ENCODE data around the gene GARNL3. TPM values are rescaled to one million over a fixed set of nuclear protein-coding genes. Genes with fewer than 3 reads are reported as not detected.

GARNL3 gene
- total RNA-seq, 1 experiment from 2014 or later = 1.3 TPM

DNA sequence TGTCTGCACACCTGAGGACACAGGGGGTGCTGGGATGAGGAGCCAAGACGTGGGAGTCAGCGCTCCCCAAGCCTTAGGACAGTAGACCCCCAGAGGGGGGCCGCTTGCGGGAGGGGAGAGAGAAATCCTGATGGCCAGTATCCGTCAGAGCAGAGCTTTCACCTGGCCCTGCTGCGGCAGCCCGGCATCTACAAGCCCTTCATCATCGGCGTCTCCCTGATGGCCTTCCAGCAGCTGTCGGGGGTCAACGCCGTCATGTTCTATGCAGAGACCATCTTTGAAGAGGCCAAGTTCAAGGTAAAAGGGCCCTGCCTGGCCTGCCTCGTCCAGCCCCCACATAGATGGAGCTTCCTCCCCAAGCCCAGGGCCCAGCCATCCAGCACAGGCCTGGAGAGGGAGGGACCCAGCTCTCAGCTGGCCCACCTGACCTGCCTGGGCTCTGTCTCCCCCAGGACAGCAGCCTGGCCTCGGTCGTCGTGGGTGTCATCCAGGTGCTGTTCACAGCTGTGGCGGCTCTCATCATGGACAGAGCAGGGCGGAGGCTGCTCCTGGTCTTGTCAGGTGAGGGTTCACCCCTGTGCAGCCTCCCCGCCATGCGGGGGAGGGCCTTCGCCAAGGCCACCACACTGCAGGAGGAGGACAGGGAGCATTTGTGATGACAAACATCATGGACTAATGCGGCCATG is 139.1 kb downstream of the GARNL3 start:
- DNase-seq (ENCODE audit: low read depth) = no peak

DNA sequence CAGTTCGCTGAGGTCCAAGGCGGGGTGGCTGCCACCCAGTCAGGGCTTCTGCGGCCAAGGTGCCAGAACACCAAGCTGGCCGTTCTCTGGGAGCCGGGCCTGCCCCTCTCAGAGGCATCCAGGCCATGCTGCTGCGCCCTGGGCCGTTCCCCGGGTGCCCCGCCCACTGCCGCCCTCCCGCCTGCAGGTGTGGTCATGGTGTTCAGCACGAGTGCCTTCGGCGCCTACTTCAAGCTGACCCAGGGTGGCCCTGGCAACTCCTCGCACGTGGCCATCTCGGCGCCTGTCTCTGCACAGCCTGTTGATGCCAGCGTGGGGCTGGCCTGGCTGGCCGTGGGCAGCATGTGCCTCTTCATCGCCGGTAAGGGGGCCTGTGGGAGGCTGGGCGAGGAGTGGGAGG is 140.1 kb downstream of the GARNL3 start:
- DNase-seq (ENCODE audit: low read depth) = no peak

GRCh38 chr9:127405344-127406125 is 141.0 kb downstream of the GARNL3 start:
- no peak for DNase-seq (ENCODE audit: low read depth)

DNA sequence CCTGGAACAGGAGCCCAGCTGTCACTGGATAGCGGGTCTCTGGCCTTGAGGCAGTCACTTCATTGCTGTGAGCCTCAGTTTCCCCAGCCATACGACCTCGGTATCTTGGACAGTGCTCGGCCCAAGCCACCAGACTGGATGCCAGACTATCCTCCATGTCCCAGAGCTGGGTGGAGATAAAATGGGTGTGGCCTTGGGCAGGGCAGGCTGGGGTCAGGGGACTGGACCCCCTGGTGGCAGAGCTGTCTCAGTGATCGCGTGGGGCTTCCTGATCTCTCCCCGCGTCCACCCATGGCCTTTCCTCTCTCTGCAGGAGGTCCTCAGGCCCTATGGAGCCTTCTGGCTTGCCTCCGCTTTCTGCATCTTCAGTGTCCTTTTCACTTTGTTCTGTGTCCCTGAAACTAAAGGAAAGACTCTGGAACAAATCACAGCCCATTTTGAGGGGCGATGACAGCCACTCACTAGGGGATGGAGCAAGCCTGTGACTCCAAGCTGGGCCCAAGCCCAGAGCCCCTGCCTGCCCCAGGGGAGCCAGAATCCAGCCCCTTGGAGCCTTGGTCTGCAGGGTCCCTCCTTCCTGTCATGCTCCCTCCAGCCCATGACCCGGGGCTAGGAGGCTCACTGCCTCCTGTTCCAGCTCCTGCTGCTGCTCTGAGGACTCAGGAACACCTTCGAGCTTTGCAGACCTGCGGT is 142.4 kb downstream of the GARNL3 start:
- DNase-seq (ENCODE audit: low read depth) = no peak

- DNase-seq (ENCODE audit: low read depth) = no peak
Measured at GRCh38 chr9:127407492-127407843, 142.9 kb downstream of the GARNL3 start.

GRCh38 chr9:127411122-127411521 is 146.5 kb downstream of the GARNL3 start:
- DNase-seq (ENCODE audit: low read depth) = no peak

DNA sequence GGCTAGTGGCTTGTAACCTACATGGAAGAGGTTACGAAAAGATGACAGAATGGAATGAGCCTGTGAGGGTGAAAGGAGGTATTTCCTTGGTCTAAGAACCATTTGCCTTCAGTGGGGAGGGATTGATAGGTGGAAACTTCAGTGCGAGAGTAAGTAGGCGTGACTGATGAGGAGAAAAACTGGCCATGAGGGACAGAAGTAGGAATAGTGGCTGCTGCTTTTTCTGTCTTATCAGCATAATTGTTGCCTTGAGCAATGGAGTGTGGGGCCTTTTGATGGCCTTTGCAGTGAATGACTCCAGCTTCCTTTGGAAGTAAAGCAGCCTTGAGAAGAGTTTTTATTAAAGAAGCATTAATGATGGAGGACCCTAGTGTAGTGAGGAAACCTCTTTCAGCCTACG is 150.6 kb downstream of the GARNL3 start:
- DNase-seq (ENCODE audit: low read depth) = no peak

GRCh38 chr9:127415657-127416056 is 151.1 kb downstream of the GARNL3 start:
- no peak for DNase-seq (ENCODE audit: low read depth)

DNA sequence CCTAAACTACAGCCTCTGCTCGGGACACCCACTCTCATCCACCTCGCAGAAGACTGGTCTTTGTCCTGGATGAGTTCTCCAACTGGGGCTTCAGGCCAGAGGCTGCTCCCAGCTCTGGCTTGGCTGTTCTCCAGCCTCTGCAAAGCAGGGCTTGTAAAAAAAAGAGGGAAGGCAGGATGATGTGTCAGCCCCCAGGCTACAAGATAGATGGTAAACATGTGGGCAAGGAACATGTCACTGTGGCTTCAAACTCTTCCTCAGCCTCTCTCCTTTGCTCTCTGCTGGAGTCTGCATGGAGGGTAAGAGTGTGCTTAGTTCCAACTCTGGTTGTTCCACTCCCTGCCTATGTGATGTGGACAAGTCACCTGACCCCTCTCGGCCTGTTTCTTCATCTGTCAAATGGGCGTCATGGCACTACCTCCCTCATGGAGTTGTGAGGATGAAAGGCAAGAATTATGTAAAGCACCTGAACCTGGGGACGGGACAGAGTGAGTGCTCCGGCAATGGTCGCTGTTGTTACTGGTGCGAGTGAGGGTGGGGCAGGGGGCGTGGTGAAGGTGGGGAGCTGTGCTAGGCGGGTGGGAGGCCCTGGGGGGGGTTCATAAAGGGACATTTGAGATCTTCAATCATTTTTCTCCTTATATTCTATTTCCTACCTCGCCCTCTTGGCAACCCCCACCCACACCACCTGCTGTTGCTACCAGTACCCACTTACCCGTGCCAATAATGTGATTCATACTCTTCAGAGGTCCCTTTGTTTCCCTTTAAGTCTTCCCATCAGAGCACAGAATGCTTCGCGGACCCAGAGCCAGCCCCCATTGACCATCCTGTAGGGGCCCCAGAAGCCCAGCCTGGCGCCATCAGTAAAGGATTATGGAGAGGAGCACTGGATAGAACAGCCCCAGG is 152.8 kb downstream of the GARNL3 start:
- DNase-seq (ENCODE audit: low read depth) = peak; percentile 48

GRCh38 chr9:127418037-127418471 is 153.5 kb downstream of the GARNL3 start:
- DNase-seq (ENCODE audit: low read depth) = no peak

GRCh38 chr9:127419348-127419747 is 154.8 kb downstream of the GARNL3 start:
- no peak for DNase-seq (ENCODE audit: low read depth)

DNA sequence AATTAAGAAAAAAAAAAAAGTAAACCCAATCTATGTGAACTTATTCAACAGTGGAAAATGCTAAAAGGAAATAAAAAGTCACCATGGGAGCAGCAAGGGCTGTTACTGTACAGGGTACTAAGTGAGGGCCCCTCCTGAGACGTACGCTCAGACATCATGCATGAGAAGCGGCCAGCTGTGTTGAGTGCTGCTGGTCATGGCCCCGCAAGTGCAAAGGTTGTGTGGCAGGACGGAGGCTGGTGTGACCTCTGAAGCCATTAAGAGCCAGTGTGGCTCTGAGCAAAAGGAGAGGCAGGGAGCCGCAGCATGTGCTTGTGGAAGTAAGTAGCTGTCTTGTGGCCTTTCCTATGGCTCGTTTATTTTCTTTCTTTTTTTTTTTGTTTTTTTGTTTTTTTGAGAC is 156.5 kb downstream of the GARNL3 start:
- no peak for DNase-seq (ENCODE audit: low read depth)

- DNase-seq (ENCODE audit: low read depth) = no peak
Measured at GRCh38 chr9:127422133-127422782, 157.7 kb downstream of the GARNL3 start.

DNA sequence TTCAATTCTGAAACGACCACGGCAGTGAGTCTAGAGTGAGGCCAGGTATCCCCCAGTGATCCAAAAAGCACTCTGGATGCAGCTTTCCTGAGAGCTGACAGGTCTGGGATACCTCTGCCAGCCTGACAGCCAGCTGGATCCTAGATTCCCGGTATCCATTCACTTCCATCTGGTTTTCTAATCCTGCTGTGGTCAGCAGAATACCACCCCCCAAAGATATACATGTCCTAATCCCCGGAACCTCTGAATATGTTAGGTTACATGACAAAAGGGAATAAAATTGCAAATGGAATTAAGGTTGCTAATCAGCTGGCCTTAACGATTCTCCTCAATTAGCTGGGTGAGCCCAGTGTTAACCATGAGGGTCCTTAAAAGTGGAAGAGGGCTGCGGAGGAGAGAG is 158.2 kb downstream of the GARNL3 start:
- DNase-seq (ENCODE audit: low read depth) = no peak

- DNase-seq (ENCODE audit: low read depth) = no peak
Measured at GRCh38 chr9:127423476-127423933, 158.9 kb downstream of the GARNL3 start.

GRCh38 chr9:127423934-127424675 is 159.5 kb downstream of the GARNL3 start, which contains the start of gene ZNF79:
ZNF79 (plus strand) TSS chr9:127424382; CDS start chr9:127424788, 406 bp downstream.
- peak; percentile 88 for DNase-seq (ENCODE audit: low read depth)

DNA sequence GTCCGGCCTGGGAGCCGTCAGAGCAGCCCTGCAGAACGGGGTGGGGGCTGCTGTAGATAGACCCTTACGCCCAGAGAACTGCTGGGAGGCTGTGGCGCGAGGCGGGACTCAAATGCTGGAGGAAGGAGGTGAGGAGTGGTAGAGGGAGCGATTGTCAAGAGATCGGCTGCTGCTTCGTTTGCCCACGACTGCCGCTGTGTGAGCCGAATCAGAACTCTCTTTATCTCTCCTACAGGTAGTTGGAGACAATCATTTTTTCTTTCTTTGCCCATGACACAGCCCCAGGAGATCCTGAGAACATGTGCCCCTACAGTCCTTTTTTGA is 160.1 kb downstream of the GARNL3 start:
- DNase-seq (ENCODE audit: low read depth) = no peak

DNA sequence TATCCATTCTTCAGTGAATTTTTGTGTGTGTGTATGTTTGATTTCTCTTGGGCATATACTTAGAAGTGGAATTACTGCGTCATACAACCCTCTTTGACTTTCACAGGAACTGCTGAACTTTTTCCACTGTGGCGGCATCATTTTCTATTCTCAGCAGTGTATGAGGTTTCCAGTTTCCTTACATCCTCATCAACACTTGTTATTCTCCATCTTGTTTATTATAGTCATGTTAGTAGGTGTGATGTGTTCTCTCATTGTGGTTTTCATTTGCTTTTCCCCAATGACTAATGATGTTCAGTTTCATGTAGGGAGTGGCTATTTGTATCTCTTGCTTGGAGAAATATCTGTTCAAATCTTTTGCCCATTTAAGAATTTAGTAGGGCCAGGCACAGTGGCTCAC is 162.2 kb downstream of the GARNL3 start:
- no peak for DNase-seq (ENCODE audit: low read depth)

- DNase-seq (ENCODE audit: low read depth) = no peak
Measured at GRCh38 chr9:127428348-127428747, 163.8 kb downstream of the GARNL3 start.

DNA sequence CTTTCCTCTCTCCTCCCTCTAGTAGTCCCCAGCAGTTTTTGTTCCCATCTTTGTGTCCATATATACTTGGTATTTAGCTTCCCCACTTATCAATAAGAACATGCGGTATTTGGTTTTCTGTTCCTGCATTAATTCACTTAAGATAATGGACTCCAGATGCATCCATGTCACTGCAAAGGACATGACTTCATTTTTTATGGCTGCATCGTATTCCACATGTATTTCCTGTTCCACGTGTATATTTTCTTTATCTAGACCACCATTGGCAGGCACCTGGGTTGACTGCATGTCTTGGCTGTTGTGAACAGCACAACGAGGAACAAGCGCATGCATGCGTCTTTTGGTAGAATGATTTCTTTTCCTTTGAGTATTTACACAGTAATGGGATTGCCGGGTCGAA is 165.8 kb downstream of the GARNL3 start:
- no peak for DNase-seq (ENCODE audit: low read depth)
